Tibial nerve (tissue), 3 donors: ENCODE measurements around the gene CRKL.

Experiments used
- EP300 ChIP-seq, 2 donors: sonication (generic); formaldehyde crosslinking; IDR thresholded peaks; one replicate each; pipeline ENCODE4 v1.6.1; 2017; ENCODE audit warnings: antibody characterized with exemption in 2 of 2, mild to moderate bottlenecking in 1 of 2
- POLR2A ChIP-seq, 2 donors: fragments of 450-650 bp; IDR thresholded peaks; one replicate each; pipeline ENCODE4 v1.6.1; 2017; ENCODE audit warnings: antibody characterized with exemption in 2 of 2, mild to moderate bottlenecking in 2 of 2, moderate library complexity in 2 of 2

GRCh38 chr22:20976291-20976877 is 59.2 kb downstream of the CRKL start:
- TF ChIP-seq EP300 (IDR thresholded peaks at IDR 0.05) (no peak), POLR2A (IDR thresholded peaks at IDR 0.05) (no peak)
